T-helper 17 cell (primary cell): ENCODE results near the gene POU3F3. TPM values are rescaled to one million over a fixed set of nuclear protein-coding genes. Genes with fewer than 3 reads are reported as not detected.

ENCODE experiments used
- ATAC-seq: fragments of 150-1000 bp; cut with Tn5 transposase; 2 replicates; pipeline ENCODE4 v1.10.0; 2021; ENCODE audit warnings: mild to moderate bottlenecking, moderate library complexity
- DNase-seq, 3 donors: peaks; one replicate each; pipeline versions ENCODE4 v3.0.0 to v3.0.0-alpha.2; 2020 to 2021
- H3K9me3 ChIP-seq: one replicate; pipeline ENCODE4 v1.7.0; 2013; ENCODE audit warnings: low read length, mild to moderate bottlenecking; ENCODE audit not compliant: control insufficient read depth, poor library complexity, severe bottlenecking
- H3K27ac Mint-ChIP-seq: one replicate; pipeline ENCODE4 v1.8.0; 2022; ENCODE audit warnings: mild to moderate bottlenecking, moderate library complexity, mixed read lengths
- H3K27me3 Mint-ChIP-seq: one replicate; pipeline ENCODE4 v1.8.0; 2022; ENCODE audit warnings: mixed read lengths
- H3K36me3 Mint-ChIP-seq: one replicate; pipeline ENCODE4 v1.8.0; 2022; ENCODE audit warnings: low read depth, mixed read lengths
- H3K4me1 Mint-ChIP-seq: one replicate; pipeline ENCODE4 v1.8.0; 2022; ENCODE audit warnings: mild to moderate bottlenecking, mixed read lengths
- H3K4me3 Mint-ChIP-seq: one replicate; pipeline ENCODE4 v1.8.0; 2022; ENCODE audit warnings: mild to moderate bottlenecking, moderate library complexity, mixed read lengths
- total RNA-seq, 4 donors: library from RNA in 2 of 4; stranded (reverse) in 2 of 4; gene quantifications; one replicate each; pipeline ENCODE4 v1.2.3 and lab custom pipeline; 2022 to 2026

POU3F3 gene
- total RNA-seq, 2 donors from 2014 or later, result not detected

- no peaks in the 10 kb centered on the region for H3K36me3 Mint-ChIP-seq
- H3K27me3 Mint-ChIP-seq, result peaks cover 37% of the 10 kb centered on the region
- no peak overlapping the region for H3K27ac Mint-ChIP-seq
- H3K9me3 ChIP-seq, result no peaks in the 10 kb centered on the region
- H3K4me1 Mint-ChIP-seq, result peaks cover 2% of the 10 kb centered on the region
- DNase-seq (no peak), ATAC-seq (no peak)
- H3K4me3 Mint-ChIP-seq, result no peak overlapping the region
Observed at GRCh38 chr2:104840156-104840555, 13.8 kb upstream of the POU3F3 start.

GRCh38 chr2:104840893-104841585 lies 12.9 kb upstream of the POU3F3 start:
- H3K27me3 Mint-ChIP-seq, result peaks cover 46% of the 10 kb centered on the region
- no peaks in the 10 kb centered on the region for H3K9me3 ChIP-seq
- H3K36me3 Mint-ChIP-seq, result peaks cover 2% of the 10 kb centered on the region
- DNase-seq (no peak), ATAC-seq (no peak)
- H3K27ac Mint-ChIP-seq, result no peak overlapping the region
- peaks cover 5% of the 10 kb centered on the region for H3K4me1 Mint-ChIP-seq
- no peak overlapping the region for H3K4me3 Mint-ChIP-seq

DNA sequence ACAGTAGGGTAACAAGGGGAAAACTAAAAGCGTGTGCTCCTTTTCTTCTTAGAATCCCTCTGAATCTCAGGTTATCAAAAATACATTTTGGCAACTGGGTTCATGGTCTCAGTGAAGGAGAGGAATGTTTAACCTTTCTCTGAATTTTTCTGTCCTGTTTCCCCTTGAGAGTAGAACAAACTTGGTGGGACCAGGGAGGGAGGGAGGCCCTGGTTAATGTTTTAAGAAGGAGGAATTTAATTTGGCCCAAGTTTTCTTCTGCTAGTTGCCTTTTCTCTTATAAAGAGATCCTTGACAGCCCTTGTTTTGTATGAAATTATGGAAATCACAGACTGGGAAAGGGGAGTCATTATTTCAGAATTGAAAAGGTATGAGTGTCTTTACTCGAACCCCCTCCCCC lies 12.2 kb upstream of the POU3F3 start:
- ATAC-seq (no peak), DNase-seq (no peak)
- Mint-ChIP-seq H3K27me3 (peaks cover 53% of the 10 kb centered on the region), H3K36me3 (peaks cover 2% of the 10 kb centered on the region), H3K27ac (no peak overlapping the region), H3K4me1 (peaks cover 7% of the 10 kb centered on the region), H3K4me3 (no peak overlapping the region)
- no peaks in the 10 kb centered on the region for H3K9me3 ChIP-seq

GRCh38 chr2:104844807-104845551 lies 8.9 kb upstream of the POU3F3 start:
- Mint-ChIP-seq H3K27me3 (peaks cover 71% of the 10 kb centered on the region), H3K27ac (no peak overlapping the region), H3K4me3 (peak overlapping the region; percentile 28), H3K4me1 (peaks cover 7% of the 10 kb centered on the region), H3K36me3 (peaks cover 2% of the 10 kb centered on the region)
- no peak for ATAC-seq
- no peaks in the 10 kb centered on the region for H3K9me3 ChIP-seq
- no peak for DNase-seq

GRCh38 chr2:104845552-104845931 lies 8.4 kb upstream of the POU3F3 start:
- no peak for ATAC-seq
- Mint-ChIP-seq H3K4me1 (peaks cover 7% of the 10 kb centered on the region), H3K27ac (no peak overlapping the region), H3K27me3 (peaks cover 74% of the 10 kb centered on the region), H3K4me3 (peak overlapping the region; percentile 28), H3K36me3 (peaks cover 2% of the 10 kb centered on the region)
- no peaks in the 10 kb centered on the region for H3K9me3 ChIP-seq
- no peak for DNase-seq

GRCh38 chr2:104845946-104846785 lies 7.7 kb upstream of the POU3F3 start:
- no peak overlapping the region for H3K27ac Mint-ChIP-seq
- DNase-seq (no peak), ATAC-seq (no peak)
- peak overlapping the region; percentile 44 for H3K4me3 Mint-ChIP-seq
- H3K27me3 Mint-ChIP-seq, result peaks cover 80% of the 10 kb centered on the region
- H3K9me3 ChIP-seq, result no peaks in the 10 kb centered on the region
- H3K36me3 Mint-ChIP-seq, result peaks cover 2% of the 10 kb centered on the region
- H3K4me1 Mint-ChIP-seq, result peaks cover 7% of the 10 kb centered on the region

GRCh38 chr2:104846786-104847585 lies 6.9 kb upstream of the POU3F3 start:
- peaks cover 2% of the 10 kb centered on the region for H3K36me3 Mint-ChIP-seq
- no peaks in the 10 kb centered on the region for H3K9me3 ChIP-seq
- peaks cover 9% of the 10 kb centered on the region for H3K4me1 Mint-ChIP-seq
- no peak overlapping the region for H3K4me3 Mint-ChIP-seq
- H3K27ac Mint-ChIP-seq, result no peak overlapping the region
- DNase-seq (no peak), ATAC-seq (no peak)
- H3K27me3 Mint-ChIP-seq, result peaks cover 80% of the 10 kb centered on the region

DNA sequence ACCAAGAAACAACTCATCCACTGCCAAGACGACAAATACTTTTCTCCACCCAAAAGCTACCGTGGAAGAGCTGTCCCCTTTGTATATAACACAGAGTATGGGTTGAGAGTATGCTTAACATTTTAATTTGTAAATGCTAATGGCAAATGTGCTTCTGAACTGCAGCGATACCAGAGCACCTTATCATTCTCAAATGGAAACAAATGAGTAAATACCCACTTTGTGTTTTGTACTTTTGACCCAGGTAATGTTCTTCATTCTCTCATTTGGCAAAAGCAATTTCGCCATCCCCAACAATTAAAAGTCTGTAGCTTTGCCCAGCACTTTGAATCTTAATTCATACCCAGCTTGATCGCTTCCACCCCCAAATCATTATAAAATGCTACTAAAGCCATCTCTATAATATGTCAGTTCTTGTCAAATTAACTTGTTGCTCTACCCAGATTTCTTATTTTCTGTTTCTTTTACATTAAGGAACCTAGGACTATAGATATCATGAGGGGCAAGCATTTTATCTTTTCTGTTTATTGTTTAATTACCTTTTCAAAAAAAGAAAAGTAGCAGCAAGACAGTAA lies 6.2 kb upstream of the POU3F3 start:
- Mint-ChIP-seq H3K27ac (no peak overlapping the region), H3K27me3 (peaks cover 84% of the 10 kb centered on the region), H3K36me3 (peaks cover 3% of the 10 kb centered on the region), H3K4me3 (no peak overlapping the region), H3K4me1 (peaks cover 10% of the 10 kb centered on the region)
- ATAC-seq (no peak), DNase-seq (no peak)
- H3K9me3 ChIP-seq, result no peaks in the 10 kb centered on the region

DNA sequence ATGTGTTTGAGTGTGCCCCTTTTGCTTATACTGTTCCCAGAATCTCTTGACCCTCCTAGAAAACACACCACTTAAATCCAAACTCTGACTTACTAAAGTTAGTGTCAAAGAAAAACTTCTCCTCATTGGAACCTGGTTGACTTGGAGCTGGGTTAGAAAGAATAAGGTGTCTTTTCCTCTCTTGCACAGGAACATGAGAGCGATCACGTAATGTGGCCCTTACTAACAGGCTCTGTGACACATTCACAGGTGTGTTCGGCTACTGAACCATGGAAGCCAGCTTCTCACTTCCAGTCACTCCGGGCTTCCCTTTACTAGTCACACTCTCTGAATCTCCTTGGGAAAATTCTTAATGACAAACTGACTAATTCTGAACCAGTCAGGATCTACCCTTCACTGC lies 5.4 kb upstream of the POU3F3 start:
- no peak overlapping the region for H3K4me3 Mint-ChIP-seq
- H3K9me3 ChIP-seq, result no peaks in the 10 kb centered on the region
- DNase-seq, result no peak
- peaks cover 7% of the 10 kb centered on the region for H3K36me3 Mint-ChIP-seq
- ATAC-seq, result no peak
- H3K4me1 Mint-ChIP-seq, result peaks cover 12% of the 10 kb centered on the region
- no peak overlapping the region for H3K27ac Mint-ChIP-seq
- peaks cover 92% of the 10 kb centered on the region for H3K27me3 Mint-ChIP-seq

GRCh38 chr2:104849101-104849500 lies 4.8 kb upstream of the POU3F3 start:
- ATAC-seq (no peak), DNase-seq (no peak)
- H3K27ac Mint-ChIP-seq, result no peak overlapping the region
- no peaks in the 10 kb centered on the region for H3K9me3 ChIP-seq
- no peak overlapping the region for H3K4me3 Mint-ChIP-seq
- H3K27me3 Mint-ChIP-seq, result peaks cover 95% of the 10 kb centered on the region
- H3K4me1 Mint-ChIP-seq, result peaks cover 15% of the 10 kb centered on the region
- H3K36me3 Mint-ChIP-seq, result peaks cover 7% of the 10 kb centered on the region

- H3K9me3 ChIP-seq, result no peaks in the 10 kb centered on the region
Observed at GRCh38 chr2:104849618-104850141, 4.2 kb upstream of the POU3F3 start.

More at GRCh38 chr2:104849618-104850141, 4.2 kb upstream of the POU3F3 start:
- ATAC-seq (peak; percentile 35), DNase-seq (no peak)
- H3K36me3 Mint-ChIP-seq, result peaks cover 12% of the 10 kb centered on the region
- H3K4me1 Mint-ChIP-seq, result peaks cover 20% of the 10 kb centered on the region
- H3K27ac Mint-ChIP-seq, result no peak overlapping the region
- H3K4me3 Mint-ChIP-seq, result no peak overlapping the region
- H3K27me3 Mint-ChIP-seq, result peaks cover 96% of the 10 kb centered on the region
